WTC11 (cell line): ENCODE data around the gene KLRG1.

Source experiments
- ARID4B ChIP-seq: sonication (generic); formaldehyde crosslinking; IDR thresholded peaks from 2 replicates; pipeline ENCODE4 v1.8.0; 2023; ENCODE audit warnings: missing genetic modification reagents, mild to moderate bottlenecking, borderline replicate concordance
- ATF2 ChIP-seq: sonication (generic); formaldehyde crosslinking; IDR thresholded peaks from 2 replicates; pipeline ENCODE4 v1.8.1; 2022; ENCODE audit warnings: low read depth, missing genetic modification reagents, borderline replicate concordance
- CTCF ChIP-seq: fragments of 200-600 bp; IDR thresholded peaks from 2 replicates; pipeline ENCODE4 v1.8.0; 2022; ENCODE audit warnings: antibody characterized with exemption
- FOXK1 ChIP-seq: sonication (generic); formaldehyde crosslinking; IDR thresholded peaks from 2 replicates; pipeline ENCODE4 v1.8.0; 2022; ENCODE audit warnings: mild to moderate bottlenecking, moderate library complexity, missing genetic modification reagents
- FOXP1 ChIP-seq: sonication (generic); formaldehyde crosslinking; IDR thresholded peaks from 2 replicates; pipeline ENCODE4 v1.8.0; 2022; ENCODE audit warnings: missing genetic modification reagents, mild to moderate bottlenecking, moderate library complexity, borderline replicate concordance
- HMGXB4 ChIP-seq: sonication (generic); formaldehyde crosslinking; IDR thresholded peaks from 2 replicates; pipeline ENCODE4 v1.8.1; 2023; ENCODE audit warnings: mild to moderate bottlenecking, moderate library complexity, missing genetic modification reagents
- IRF1 ChIP-seq: sonication (generic); formaldehyde crosslinking; IDR thresholded peaks from 2 replicates; pipeline ENCODE4 v1.8.0; 2023; ENCODE audit warnings: missing genetic modification reagents
- MAX ChIP-seq: sonication (generic); formaldehyde crosslinking; IDR thresholded peaks from 2 replicates; pipeline ENCODE4 v1.8.0; 2022; ENCODE audit warnings: mild to moderate bottlenecking, missing genetic modification reagents
- NR3C1 ChIP-seq: sonication (generic); formaldehyde crosslinking; conservative IDR thresholded peaks from 2 replicates; pipeline ENCODE4 v1.8.1; 2023; ENCODE audit warnings: low read depth, mild to moderate bottlenecking, missing genetic modification reagents
- SMAD4 ChIP-seq: sonication (generic); formaldehyde crosslinking; IDR thresholded peaks from 2 replicates; pipeline ENCODE4 v1.8.0; 2022; ENCODE audit warnings: mild to moderate bottlenecking, missing genetic modification reagents
- SP1 ChIP-seq: sonication (generic); formaldehyde crosslinking; conservative IDR thresholded peaks from 2 replicates; pipeline ENCODE4 v1.8.1; 2022; ENCODE audit warnings: missing genetic modification reagents
- ZBTB21 ChIP-seq: sonication (generic); formaldehyde crosslinking; IDR thresholded peaks from 2 replicates; pipeline ENCODE4 v1.8.1; 2023; ENCODE audit warnings: mild to moderate bottlenecking, missing genetic modification reagents, borderline replicate concordance
- ZNF281 ChIP-seq: sonication (generic); formaldehyde crosslinking; IDR thresholded peaks from 2 replicates; pipeline ENCODE4 v1.8.0; 2023; ENCODE audit warnings: mild to moderate bottlenecking, missing genetic modification reagents
- ZNF317 ChIP-seq: sonication (generic); formaldehyde crosslinking; IDR thresholded peaks from 2 replicates; pipeline ENCODE4 v1.8.1; 2023; ENCODE audit warnings: low read depth, mild to moderate bottlenecking, moderate library complexity, missing genetic modification reagents, borderline replicate concordance

GRCh38 chr12:8987685-8988084, 1.7 kb upstream of the KLRG1 start:
- TF ChIP-seq IRF1 (CRISPR knock-in tag) (no peak), FOXK1 (CRISPR knock-in tag) (no peak), ATF2 (CRISPR knock-in tag) (no peak), NR3C1 (CRISPR knock-in tag) (no peak), ZBTB21 (CRISPR knock-in tag) (no peak), MAX (CRISPR knock-in tag) (no peak), CTCF (no peak), ZNF317 (CRISPR knock-in tag) (no peak), HMGXB4 (CRISPR knock-in tag) (no peak), SMAD4 (CRISPR knock-in tag) (no peak), ARID4B (no peak), ZNF281 (no peak), SP1 (CRISPR knock-in tag) (no peak), FOXP1 (CRISPR knock-in tag) (no peak)
